Esophagus squamous epithelium (tissue), 5 donors: Measurements from ENCODE around the gene ZNF547. TPM values are rescaled to one million over a fixed set of nuclear protein-coding genes. Genes with fewer than 3 reads are reported as not detected.

ENCODE experiments used
- DNase-seq: peaks from one replicate; lab custom pipeline; 2025; lab: John Stamatoyannopoulos, UW
- H3K27ac ChIP-seq, 4 donors: fragments of 200-600 bp; sonication (generic); one replicate each; pipeline ENCODE4 v1.5.1; 2016 to 2019; ENCODE audit warnings: mild to moderate bottlenecking in 1 of 4
- H3K27me3 ChIP-seq, 4 donors: fragments of 200-600 bp; sonication (generic); 1 replicate in 3 of 4; 2 replicates in 1 of 4; pipeline versions ENCODE4 v1.5.1 to v1.6.0; 2017 to 2021; ENCODE audit warnings: antibody characterized with exemption in 1 of 4
- H3K36me3 ChIP-seq, 3 donors: fragments of 200-600 bp; sonication (generic); one replicate each; pipeline ENCODE4 v1.5.1; 2016 to 2019
- H3K4me1 ChIP-seq, 3 donors: fragments of 200-600 bp; sonication (generic); one replicate each; pipeline ENCODE4 v1.5.1; 2017 to 2019
- H3K4me3 ChIP-seq, 4 donors: fragments of 200-600 bp; sonication (generic); 1 replicate in 3 of 4; 2 replicates in 1 of 4; pipeline ENCODE4 v1.5.1; 2016 to 2019; ENCODE audit warnings: mild to moderate bottlenecking in 2 of 4, moderate library complexity in 1 of 4
- H3K9me3 ChIP-seq, 3 donors: fragments of 200-600 bp; sonication (generic); one replicate each; pipeline ENCODE4 v1.5.1; 2016 to 2019
- POLR2A ChIP-seq, 4 donors: fragments of 450-650 bp; IDR thresholded peaks; one replicate each; pipeline ENCODE4 v1.6.1; 2017; ENCODE audit warnings: antibody characterized with exemption in 4 of 4, mild to moderate bottlenecking in 4 of 4, moderate library complexity in 3 of 4
- WGBS, 2 donors: methylation state at CpG; one replicate each; pipeline ENCODE4 v1.1.5; 2018; 5-methylcytosine and 5-hydroxymethylcytosine counted together
- intact Hi-C: fragments of 100-400 bp; cut with DNase I; formaldehyde crosslinking; loops from one replicate; pipeline ENCODE4 v1.15.0; 2022
- total RNA-seq, 4 donors: library from RNA; depleted of rRNA; stranded (reverse); fragments of >200 nt; gene quantifications; one replicate each; pipeline ENCODE4 v1.1.0, GENCODE V29; 2016
- TF ChIP-seq, protein P1 (sequence below), 6 experiments: fragments of 450-650 bp in 4 of 6; fragments of 200-600 bp in 2 of 6; sonication (generic) in 2 of 6; IDR thresholded peaks; one replicate each; pipeline ENCODE4 v1.5.1; 2016 to 2019; ENCODE audit warnings: antibody characterized with exemption in 6 of 6, mild to moderate bottlenecking in 4 of 6, moderate library complexity in 4 of 6
- donor health status: DM: yes; HTN: yes; CAD: no.

Gene ZNF547
- total RNA-seq, 4 donors from 2014 or later: 1.1 to 6.7 (median 3.1) TPM

DNA sequence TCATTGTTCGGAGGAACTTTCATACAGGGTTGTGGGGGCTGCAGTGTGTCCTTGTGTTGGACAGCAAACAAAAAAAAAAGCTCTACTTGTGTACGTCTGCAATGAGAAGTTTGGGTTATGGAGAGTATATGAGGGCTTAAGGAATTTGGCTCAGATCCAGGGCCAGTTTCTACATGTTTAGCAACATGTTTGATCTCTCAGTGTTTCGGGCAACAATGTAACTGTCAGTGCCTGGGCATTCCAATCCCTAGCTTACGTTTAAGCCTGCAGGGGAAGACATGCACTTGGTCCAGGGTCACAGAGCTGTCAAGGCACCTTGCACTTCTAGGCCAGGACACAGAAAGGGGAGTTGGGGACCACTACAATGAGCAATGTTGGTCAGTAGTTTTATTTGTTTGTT, 29.2 kb upstream of the ZNF547 start:
- no peak for DNase-seq
- 48 to 49% methylated on average over 4 of the region's 4 CpGs for WGBS, 2 donors

DNA sequence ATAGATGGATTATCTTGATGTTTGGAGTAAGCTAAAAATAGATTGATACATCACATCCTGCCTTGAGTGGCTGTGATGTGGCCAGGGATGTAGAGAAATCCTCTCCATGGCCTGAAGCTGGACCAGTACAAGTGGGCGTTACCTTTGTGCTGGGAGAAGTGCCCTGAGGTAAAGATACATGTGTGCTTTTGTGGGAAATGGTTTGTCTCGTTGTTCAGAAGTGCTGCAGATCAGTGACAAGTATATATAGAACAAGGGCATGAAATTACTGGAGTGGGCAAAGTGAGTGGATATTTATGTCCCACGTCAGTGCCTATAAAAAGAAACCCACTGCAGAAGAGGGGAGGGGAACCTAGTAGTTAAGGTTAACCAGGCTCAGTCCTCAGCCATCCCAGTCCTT, 24.5 kb upstream of the ZNF547 start:
- H3K27me3 ChIP-seq: no peaks in the 10 kb centered on the region
- H3K36me3 ChIP-seq: no peaks in the 10 kb centered on the region
- DNase-seq: no peak
- no peak overlapping the region for H3K4me3 ChIP-seq
- 40 to 45% methylated on average over 3 of the region's 3 CpGs for WGBS, 2 donors
- TF ChIP-seq, protein P1, sequence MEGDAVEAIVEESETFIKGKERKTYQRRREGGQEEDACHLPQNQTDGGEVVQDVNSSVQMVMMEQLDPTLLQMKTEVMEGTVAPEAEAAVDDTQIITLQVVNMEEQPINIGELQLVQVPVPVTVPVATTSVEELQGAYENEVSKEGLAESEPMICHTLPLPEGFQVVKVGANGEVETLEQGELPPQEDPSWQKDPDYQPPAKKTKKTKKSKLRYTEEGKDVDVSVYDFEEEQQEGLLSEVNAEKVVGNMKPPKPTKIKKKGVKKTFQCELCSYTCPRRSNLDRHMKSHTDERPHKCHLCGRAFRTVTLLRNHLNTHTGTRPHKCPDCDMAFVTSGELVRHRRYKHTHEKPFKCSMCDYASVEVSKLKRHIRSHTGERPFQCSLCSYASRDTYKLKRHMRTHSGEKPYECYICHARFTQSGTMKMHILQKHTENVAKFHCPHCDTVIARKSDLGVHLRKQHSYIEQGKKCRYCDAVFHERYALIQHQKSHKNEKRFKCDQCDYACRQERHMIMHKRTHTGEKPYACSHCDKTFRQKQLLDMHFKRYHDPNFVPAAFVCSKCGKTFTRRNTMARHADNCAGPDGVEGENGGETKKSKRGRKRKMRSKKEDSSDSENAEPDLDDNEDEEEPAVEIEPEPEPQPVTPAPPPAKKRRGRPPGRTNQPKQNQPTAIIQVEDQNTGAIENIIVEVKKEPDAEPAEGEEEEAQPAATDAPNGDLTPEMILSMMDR (IDR thresholded peaks at IDR 0.05): no peak
- no peak for TF ChIP-seq POLR2A (IDR thresholded peaks at IDR 0.05)
- peaks cover 0 to 10% (median 0%) of the 10 kb centered on the region in 3 donors for H3K4me1 ChIP-seq
- no peaks in the 10 kb centered on the region for H3K9me3 ChIP-seq
- peak overlapping the region in 2 of 4 donors; percentile 24 to 27 for H3K27ac ChIP-seq
- intact Hi-C loops: no loop called here

More for the DNA sequence above, 29.2 kb upstream of the ZNF547 start:
- peaks cover under 1 to 24% (median under 1%) of the 10 kb centered on the region in 3 donors for H3K36me3 ChIP-seq
- TF ChIP-seq POLR2A (IDR thresholded peaks at IDR 0.05): no peak
- TF ChIP-seq, protein P1 (IDR thresholded peaks at IDR 0.05): no peak
- intact Hi-C loops: no loop called here
- H3K9me3 ChIP-seq: no peaks in the 10 kb centered on the region
- H3K27me3 ChIP-seq: no peaks in the 10 kb centered on the region
- no peak overlapping the region for H3K4me3 ChIP-seq
- H3K4me1 ChIP-seq: peaks cover 0 to 14% (median 0%) of the 10 kb centered on the region in 3 donors
- H3K27ac ChIP-seq: peak overlapping the region in 1 of 4 donors; percentile 13

DNA sequence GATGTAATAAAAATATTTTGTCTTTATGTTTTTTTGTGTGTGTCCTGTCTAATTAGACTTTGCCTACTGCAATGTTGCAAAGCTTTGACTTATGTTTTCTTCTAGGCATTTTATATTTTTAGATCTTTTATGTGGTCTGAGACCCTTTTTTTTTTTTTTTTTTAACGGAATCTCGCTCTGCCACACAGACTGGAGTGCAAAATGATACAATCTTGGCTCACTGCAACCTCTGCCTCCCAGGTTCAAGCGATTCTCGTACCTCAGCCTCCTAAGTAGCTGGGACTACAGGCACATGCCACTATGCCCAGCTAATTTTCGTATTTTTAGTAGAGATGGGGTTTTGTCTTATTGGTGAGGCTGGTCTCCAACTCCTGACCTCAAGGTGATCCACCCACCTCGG, 20.8 kb upstream of the ZNF547 start:
- intact Hi-C loops: no loop called here
- Histone ChIP-seq H3K9me3 (no peaks in the 10 kb centered on the region), H3K4me3 (no peak overlapping the region), H3K36me3 (no peaks in the 10 kb centered on the region), H3K27me3 (no peaks in the 10 kb centered on the region), H3K4me1 (no peaks in the 10 kb centered on the region), H3K27ac (no peak overlapping the region)
- DNase-seq: no peak
- TF ChIP-seq POLR2A (IDR thresholded peaks at IDR 0.05): no peak
- TF ChIP-seq, protein P1 (IDR thresholded peaks at IDR 0.05): no peak
- WGBS, 2 donors: 72 to 75% methylated on average over 6 of the region's 6 CpGs

- H3K27me3 ChIP-seq: no peaks in the 10 kb centered on the region
- no peak for DNase-seq
- H3K36me3 ChIP-seq: peaks cover 0 to 7% (median 0%) of the 10 kb centered on the region in 3 donors
- no peak overlapping the region for H3K4me3 ChIP-seq
- no peak for TF ChIP-seq POLR2A (IDR thresholded peaks at IDR 0.05)
- TF ChIP-seq, protein P1 (IDR thresholded peaks at IDR 0.05): no peak
- no peak overlapping the region for H3K27ac ChIP-seq
- H3K4me1 ChIP-seq: peaks cover 5 to 23% (median 13%) of the 10 kb centered on the region in 3 donors
- intact Hi-C loops: no loop called here
- no peaks in the 10 kb centered on the region for H3K9me3 ChIP-seq
- WGBS, 2 donors: 45 to 46% methylated on average over 3 of the region's 3 CpGs
Measured at GRCh38 chr19:57348136-57348535, 15.2 kb upstream of the ZNF547 start.

GRCh38 chr19:57350877-57351805, 12.2 kb upstream of the ZNF547 start, which contains the start of gene ZNF304:
Gene ZNF304 (plus strand): TSS chr19:57351271. CDS start chr19:57351665, 394 bp downstream.
- H3K9me3 ChIP-seq: peaks cover 0 to 21% (median 0%) of the 10 kb centered on the region in 3 donors
- no peaks in the 10 kb centered on the region for H3K27me3 ChIP-seq
- TF ChIP-seq, protein P1 (IDR thresholded peaks at IDR 0.05): peak in 1 of 6 experiments; percentile 19
- TF ChIP-seq POLR2A (IDR thresholded peaks at IDR 0.05): peak in 2 of 4 donors; percentile 28 to 42
- H3K27ac ChIP-seq: peak within 1 kb of the TSS; percentile 76 to 91 (median 86)
- peaks cover 5 to 28% (median 13%) of the 10 kb centered on the region in 3 donors for H3K4me1 ChIP-seq
- peak; percentile 43 for DNase-seq
- whole genome bisulfite sequencing, 2 donors: 2% methylated on average over 19 to 21 of the region's 57 CpGs
- intact Hi-C loops: no loop called here
- peak within 1 kb of the TSS; percentile 62 to 93 (median 92) for H3K4me3 ChIP-seq
- H3K36me3 ChIP-seq: peaks cover 12 to 37% (median 20%) of the 10 kb centered on the region in 3 donors
